AG09309 (cell line): ENCODE data around the gene HEG1.

Experiments
- DNase-seq: peaks from one replicate; pipeline ENCODE4 v3.0.0-alpha.2; 2010; ENCODE audit warnings: low read depth
- H3K4me3 ChIP-seq: 2 replicates; pipeline ENCODE4 v1.5.1; 2011; ENCODE audit warnings: mild to moderate bottlenecking, low read depth, low read length, moderate library complexity; ENCODE audit not compliant: control insufficient read depth
- TF ChIP-seq, protein P1 (sequence below): IDR thresholded peaks from 2 replicates; pipeline ENCODE4 v1.5.1; 2011; ENCODE audit warnings: mild to moderate bottlenecking, low read depth, low read length, inconsistent platforms; ENCODE audit not compliant: insufficient read depth, control insufficient read depth; ENCODE audit errors: missing control alignments

The HEG1 gene

DNA sequence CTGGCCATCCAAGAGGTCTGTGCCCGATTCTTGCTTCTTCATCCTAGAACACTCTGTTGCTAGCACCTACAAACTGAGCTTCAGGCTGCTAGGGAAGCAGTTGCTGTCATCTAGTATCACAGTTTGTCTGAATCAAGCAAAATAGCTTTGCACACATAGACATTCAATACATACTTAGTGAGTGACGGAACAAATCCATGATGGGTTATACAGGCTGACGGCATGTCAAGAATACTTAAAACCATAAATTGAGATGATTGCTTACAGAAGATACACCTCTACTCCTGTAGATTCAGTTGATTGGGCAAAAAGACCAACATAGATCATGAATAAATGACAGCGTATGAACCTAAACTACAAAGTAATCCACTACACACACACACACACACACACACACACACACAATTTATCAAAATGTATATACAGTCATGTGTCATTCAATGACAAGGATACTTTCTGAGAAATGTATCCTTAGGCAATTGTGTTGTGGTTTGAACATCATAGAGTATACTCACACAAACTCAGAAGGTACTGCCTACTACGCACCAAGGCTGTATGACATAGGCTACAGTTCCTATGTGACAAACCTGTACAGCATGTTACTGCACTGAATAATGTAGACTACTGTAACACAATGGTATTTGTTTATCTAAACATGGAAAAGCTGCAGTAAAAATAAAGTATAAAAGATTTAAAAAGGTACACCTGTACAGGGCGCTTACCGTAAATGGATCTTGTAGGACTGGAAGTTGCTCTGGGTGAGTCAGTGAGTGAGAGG, 14.4 kb upstream of the HEG1 start:
- TF ChIP-seq, protein P1, sequence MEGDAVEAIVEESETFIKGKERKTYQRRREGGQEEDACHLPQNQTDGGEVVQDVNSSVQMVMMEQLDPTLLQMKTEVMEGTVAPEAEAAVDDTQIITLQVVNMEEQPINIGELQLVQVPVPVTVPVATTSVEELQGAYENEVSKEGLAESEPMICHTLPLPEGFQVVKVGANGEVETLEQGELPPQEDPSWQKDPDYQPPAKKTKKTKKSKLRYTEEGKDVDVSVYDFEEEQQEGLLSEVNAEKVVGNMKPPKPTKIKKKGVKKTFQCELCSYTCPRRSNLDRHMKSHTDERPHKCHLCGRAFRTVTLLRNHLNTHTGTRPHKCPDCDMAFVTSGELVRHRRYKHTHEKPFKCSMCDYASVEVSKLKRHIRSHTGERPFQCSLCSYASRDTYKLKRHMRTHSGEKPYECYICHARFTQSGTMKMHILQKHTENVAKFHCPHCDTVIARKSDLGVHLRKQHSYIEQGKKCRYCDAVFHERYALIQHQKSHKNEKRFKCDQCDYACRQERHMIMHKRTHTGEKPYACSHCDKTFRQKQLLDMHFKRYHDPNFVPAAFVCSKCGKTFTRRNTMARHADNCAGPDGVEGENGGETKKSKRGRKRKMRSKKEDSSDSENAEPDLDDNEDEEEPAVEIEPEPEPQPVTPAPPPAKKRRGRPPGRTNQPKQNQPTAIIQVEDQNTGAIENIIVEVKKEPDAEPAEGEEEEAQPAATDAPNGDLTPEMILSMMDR: no peak
- no peak overlapping the region for H3K4me3 ChIP-seq
- DNase-seq: no peak

DNA sequence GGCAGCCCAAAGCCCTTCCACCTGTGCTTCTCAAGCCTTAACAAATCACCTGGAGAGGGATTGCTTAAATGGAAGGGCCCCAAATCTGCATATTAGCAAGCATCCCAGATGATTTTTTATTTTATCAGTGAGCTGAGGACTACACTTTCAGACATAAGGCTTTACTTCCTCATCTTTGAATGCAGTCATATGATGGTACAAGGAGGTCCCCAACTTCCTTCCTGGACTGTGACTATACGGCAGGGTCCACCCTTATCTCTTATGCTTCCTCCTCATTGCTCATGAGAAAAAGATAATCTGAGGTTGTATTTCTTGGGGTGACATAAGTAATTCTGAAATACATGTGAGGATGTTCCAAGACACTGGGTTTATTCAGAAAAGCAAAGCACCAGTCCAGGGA, 13.7 kb upstream of the HEG1 start:
- TF ChIP-seq, protein P1: no peak
- no peak for DNase-seq

GRCh38 chr3:125068265-125068664, 12.5 kb upstream of the HEG1 start:
- no peak overlapping the region for H3K4me3 ChIP-seq
- DNase-seq: no peak
- TF ChIP-seq, protein P1: no peak

More for the DNA sequence above, 13.7 kb upstream of the HEG1 start:
- H3K4me3 ChIP-seq: no peak overlapping the region

- H3K4me3 ChIP-seq: no peak overlapping the region
- TF ChIP-seq, protein P1: no peak
- no peak for DNase-seq
Observed at GRCh38 chr3:125067225-125067624, 11.4 kb upstream of the HEG1 start.

DNA sequence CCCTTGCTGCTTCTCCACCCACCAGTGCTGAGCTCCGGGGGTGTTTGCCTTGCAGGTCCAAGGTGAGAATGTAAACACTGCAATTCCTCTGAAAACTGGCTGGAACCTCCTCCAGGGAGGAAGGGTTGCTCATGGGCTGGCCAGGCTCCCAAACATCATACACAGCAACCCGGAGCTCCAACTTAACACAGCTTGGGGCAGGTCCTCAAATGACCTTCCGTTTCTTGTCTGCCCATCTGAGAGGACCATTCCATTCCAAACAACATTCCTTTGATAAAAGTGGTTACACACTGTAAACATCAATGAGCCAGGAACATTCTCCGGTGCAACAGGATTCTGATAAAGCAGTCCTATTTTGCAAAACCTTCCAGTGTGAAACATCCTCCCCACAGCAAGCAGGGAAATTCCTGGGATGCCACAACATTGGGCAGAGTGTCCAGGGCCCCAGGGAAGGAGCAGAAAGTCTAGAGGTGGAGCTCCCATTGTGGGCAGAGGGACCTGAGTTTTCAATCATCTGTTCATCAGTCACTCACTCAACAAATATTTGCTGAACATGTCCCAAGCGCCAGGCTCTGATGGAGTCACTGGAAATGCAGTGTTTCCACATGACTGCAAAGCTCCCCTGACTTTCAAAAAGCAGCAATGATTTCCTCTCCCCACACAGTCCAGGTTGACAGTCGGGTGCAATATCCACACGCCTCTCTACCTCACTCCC, 7.3 kb upstream of the HEG1 start:
- DNase-seq: peak; percentile 92
- H3K4me3 ChIP-seq: no peak overlapping the region
- TF ChIP-seq, protein P1: no peak

- DNase-seq: no peak
- TF ChIP-seq, protein P1: no peak
- no peak overlapping the region for H3K4me3 ChIP-seq
Observed at GRCh38 chr3:125061646-125062045, 5.8 kb upstream of the HEG1 start.
